Smooth muscle cell (in vitro differentiated cells): ENCODE measurements around the gene CIB1. TPM values are rescaled to one million over a fixed set of nuclear protein-coding genes. Genes with fewer than 3 reads are reported as not detected.
"Not testable (repeated sequence)": the region's sequence is repeated elsewhere in the genome, so short reads cannot be mapped to it uniquely, and the experiment has no call there.

Source experiments
- DNase-seq: peaks from one replicate; lab custom pipeline; 2025; ENCODE audit not compliant: unreplicated experiment; lab: John Stamatoyannopoulos, UW
- H2AFZ ChIP-seq: fragments of 200-600 bp; sonication (generic); 2 replicates; pipeline ENCODE4 v1.6.0; 2016; ENCODE audit warnings: antibody characterized with exemption, low read depth, mild to moderate bottlenecking
- H3F3A ChIP-seq: fragments of 200-600 bp; sonication (generic); 2 replicates; pipeline ENCODE4 v1.6.0; 2017; ENCODE audit warnings: antibody characterized with exemption, low read depth
- H3K27ac ChIP-seq: fragments of 200-600 bp; sonication (generic); 2 replicates; pipeline ENCODE4 v1.5.1; 2016; ENCODE audit warnings: low read depth, mild to moderate bottlenecking
- H3K27me3 ChIP-seq: fragments of 200-600 bp; sonication (generic); 2 replicates; pipeline ENCODE4 v1.6.1; 2016; ENCODE audit warnings: low read depth, mild to moderate bottlenecking
- H3K36me3 ChIP-seq: fragments of 200-600 bp; sonication (generic); 2 replicates; pipeline ENCODE4 v1.5.1; 2016; ENCODE audit warnings: low read depth
- H3K4me1 ChIP-seq: fragments of 200-600 bp; sonication (generic); 2 replicates; pipeline ENCODE4 v1.5.1; 2016; ENCODE audit warnings: low read depth
- H3K4me2 ChIP-seq: fragments of 200-600 bp; sonication (generic); 2 replicates; pipeline ENCODE4 v1.6.0; 2016; ENCODE audit warnings: mild to moderate bottlenecking
- H3K4me3 ChIP-seq: fragments of 200-600 bp; sonication (generic); 2 replicates; pipeline ENCODE4 v1.5.1; 2016; ENCODE audit warnings: mild to moderate bottlenecking
- H3K79me2 ChIP-seq: fragments of 200-600 bp; sonication (generic); 2 replicates; pipeline ENCODE4 v1.6.0; 2016; ENCODE audit warnings: low read depth, mild to moderate bottlenecking
- H3K9ac ChIP-seq: fragments of 200-600 bp; sonication (generic); 2 replicates; pipeline ENCODE4 v1.6.0; 2016; ENCODE audit warnings: low read depth
- H3K9me3 ChIP-seq: fragments of 200-600 bp; sonication (generic); replicated peaks from 2 replicates; pipeline ENCODE4 v1.5.1; 2016; ENCODE audit warnings: low read depth
- H4K20me1 ChIP-seq: fragments of 200-600 bp; sonication (generic); 2 replicates; pipeline ENCODE4 v1.6.0; 2016; ENCODE audit warnings: low read depth
- WGBS: methylation state at CpG from one replicate; pipeline ENCODE4 v1.1.7; 2016; ENCODE audit warnings: low lambda C conversion rate; 5-methylcytosine and 5-hydroxymethylcytosine counted together
- polyA plus RNA-seq: library from polyadenylated mRNA; unstranded; fragments of >200 nt; fragmentation: Nextera tagmentation; extraction: Ambion mirVana; gene quantifications from 2 replicates; pipeline ENCODE4 v1.2.1, GENCODE V29; 2016
- total RNA-seq: library from RNA; depleted of rRNA; stranded (reverse); fragments of >200 nt; gene quantifications from 2 replicates; pipeline ENCODE4 v1.2.3, GENCODE V29; 2014
- TF ChIP-seq, protein P1 (sequence below): fragments of 200-600 bp; sonication (generic); IDR thresholded peaks from 2 replicates; pipeline ENCODE4 v1.5.1; 2017; ENCODE audit warnings: borderline replicate concordance, mild to moderate bottlenecking, antibody characterized with exemption; ENCODE audit not compliant: insufficient read depth, poor library complexity, severe bottlenecking

Gene CIB1
- total and polyA plus RNA-seq, 2 experiments from 2014 or later, result 33.9 to 132 TPM

DNA sequence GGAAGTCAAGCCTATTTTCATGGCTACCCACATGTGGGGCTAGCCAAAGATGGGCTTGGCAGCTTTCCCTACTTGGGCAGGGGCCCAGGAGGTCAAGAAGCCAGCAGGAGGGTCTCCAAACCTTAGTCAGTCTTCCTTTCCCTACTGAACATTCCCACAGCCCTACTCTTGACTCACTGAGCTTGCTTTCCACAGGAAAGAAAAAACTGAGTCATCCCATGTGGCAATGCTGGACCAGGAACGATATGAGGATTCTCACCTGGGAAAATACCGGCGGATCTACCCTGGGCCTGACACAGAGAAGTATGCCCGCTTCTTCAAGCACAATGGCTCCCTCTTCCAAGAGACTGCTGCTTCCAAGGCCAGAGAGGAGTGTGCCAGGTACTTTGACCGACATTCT, 28.1 kb upstream of the CIB1 start:
- Histone ChIP-seq H2AFZ (no peak overlapping the region), H3K4me1 (no peaks in the 10 kb centered on the region), H3K36me3 (no peaks in the 10 kb centered on the region), H3K9me3 (no peaks in the 10 kb centered on the region), H3K9ac (no peak overlapping the region), H4K20me1 (peaks cover under 1% of the 10 kb centered on the region), H3K27me3 (no peaks in the 10 kb centered on the region), H3K4me3 (no peak overlapping the region), H3K79me2 (peaks cover 10% of the 10 kb centered on the region), H3K27ac (no peak overlapping the region), H3F3A (no peaks in the 10 kb centered on the region), H3K4me2 (no peak overlapping the region)
- TF ChIP-seq, protein P1, sequence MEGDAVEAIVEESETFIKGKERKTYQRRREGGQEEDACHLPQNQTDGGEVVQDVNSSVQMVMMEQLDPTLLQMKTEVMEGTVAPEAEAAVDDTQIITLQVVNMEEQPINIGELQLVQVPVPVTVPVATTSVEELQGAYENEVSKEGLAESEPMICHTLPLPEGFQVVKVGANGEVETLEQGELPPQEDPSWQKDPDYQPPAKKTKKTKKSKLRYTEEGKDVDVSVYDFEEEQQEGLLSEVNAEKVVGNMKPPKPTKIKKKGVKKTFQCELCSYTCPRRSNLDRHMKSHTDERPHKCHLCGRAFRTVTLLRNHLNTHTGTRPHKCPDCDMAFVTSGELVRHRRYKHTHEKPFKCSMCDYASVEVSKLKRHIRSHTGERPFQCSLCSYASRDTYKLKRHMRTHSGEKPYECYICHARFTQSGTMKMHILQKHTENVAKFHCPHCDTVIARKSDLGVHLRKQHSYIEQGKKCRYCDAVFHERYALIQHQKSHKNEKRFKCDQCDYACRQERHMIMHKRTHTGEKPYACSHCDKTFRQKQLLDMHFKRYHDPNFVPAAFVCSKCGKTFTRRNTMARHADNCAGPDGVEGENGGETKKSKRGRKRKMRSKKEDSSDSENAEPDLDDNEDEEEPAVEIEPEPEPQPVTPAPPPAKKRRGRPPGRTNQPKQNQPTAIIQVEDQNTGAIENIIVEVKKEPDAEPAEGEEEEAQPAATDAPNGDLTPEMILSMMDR, result no peak
- 89% methylated on average over 5 of the region's 5 CpGs for WGBS
- no peak for DNase-seq

DNA sequence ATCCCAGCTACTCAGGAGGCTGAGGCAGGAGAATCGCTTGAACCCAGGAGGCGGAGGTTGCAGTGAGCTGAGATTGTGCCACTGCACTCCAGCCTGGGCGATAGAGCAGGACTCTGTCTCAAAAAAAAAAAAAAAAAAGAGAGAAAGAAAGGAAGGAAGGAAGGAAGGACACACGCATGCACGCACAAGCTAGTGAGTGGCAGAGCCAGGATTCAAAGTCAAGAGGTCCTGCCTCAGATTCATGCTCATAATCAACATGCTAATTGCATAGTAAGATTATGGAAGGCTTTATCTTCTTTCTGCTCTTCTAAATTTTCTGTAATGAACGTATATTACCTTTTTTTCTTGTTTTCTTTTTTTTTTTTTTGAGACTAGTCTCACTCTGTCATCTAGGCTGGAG, 27.0 kb upstream of the CIB1 start:
- H3F3A ChIP-seq, result not testable (repeated sequence)

GRCh38 chr15:90259524-90259923, 25.8 kb upstream of the CIB1 start:
- no peaks in the 10 kb centered on the region for H3K79me2 ChIP-seq
- H2AFZ ChIP-seq, result no peak overlapping the region
- no peaks in the 10 kb centered on the region for H3F3A ChIP-seq
- no peak for DNase-seq
- H4K20me1 ChIP-seq, result no peaks in the 10 kb centered on the region
- H3K36me3 ChIP-seq, result no peaks in the 10 kb centered on the region
- H3K9ac ChIP-seq, result no peak overlapping the region
- 79% methylated on average over 5 of the region's 5 CpGs for WGBS
- H3K9me3 ChIP-seq, result no peaks in the 10 kb centered on the region
- H3K4me1 ChIP-seq, result no peaks in the 10 kb centered on the region
- TF ChIP-seq, protein P1, result no peak
- peaks cover 5% of the 10 kb centered on the region for H3K27me3 ChIP-seq
- no peak overlapping the region for H3K4me3 ChIP-seq
- H3K27ac ChIP-seq, result no peak overlapping the region
- H3K4me2 ChIP-seq, result no peak overlapping the region

More for the DNA sequence above, 27.0 kb upstream of the CIB1 start:
- not testable (repeated sequence) for H3K9ac ChIP-seq, H3K4me3 ChIP-seq, H3K4me2 ChIP-seq, H3K27me3 ChIP-seq, H2AFZ ChIP-seq, H3K27ac ChIP-seq, H4K20me1 ChIP-seq, H3K9me3 ChIP-seq, H3K79me2 ChIP-seq, H3K36me3 ChIP-seq, DNase-seq, H3K4me1 ChIP-seq
- 88% methylated on average over 6 of the region's 6 CpGs for WGBS

- H3K4me2 ChIP-seq, result no peak overlapping the region
- no peaks in the 10 kb centered on the region for H3K9me3 ChIP-seq
- no peak overlapping the region for H2AFZ ChIP-seq
- no peaks in the 10 kb centered on the region for H3K79me2 ChIP-seq
- H3K27me3 ChIP-seq, result peaks cover 5% of the 10 kb centered on the region
- no peaks in the 10 kb centered on the region for H3K4me1 ChIP-seq
- TF ChIP-seq, protein P1, result no peak
- H4K20me1 ChIP-seq, result no peaks in the 10 kb centered on the region
- no peaks in the 10 kb centered on the region for H3K36me3 ChIP-seq
- 90% methylated on average over 7 of the region's 7 CpGs for WGBS
- no peak for DNase-seq
- no peak overlapping the region for H3K4me3 ChIP-seq
- H3K27ac ChIP-seq, result no peak overlapping the region
- no peak overlapping the region for H3K9ac ChIP-seq
- H3F3A ChIP-seq, result no peaks in the 10 kb centered on the region
Observed at GRCh38 chr15:90257776-90258175, 24.0 kb upstream of the CIB1 start.
